OCI-LY7 (cell line): ENCODE data around the gene MAT1A.

Source experiments
- CTCF ChIP-seq: fragments of 200-600 bp; sonication (generic); conservative IDR thresholded peaks from 2 replicates; pipeline ENCODE4 v1.5.1; 2014; ENCODE audit warnings: mild to moderate bottlenecking, antibody characterized with exemption, low read length, moderate library complexity, mixed read lengths
- EZH2phosphoT487 ChIP-seq: fragments of 200-600 bp; sonication (generic); IDR thresholded peaks from 2 replicates; pipeline ENCODE4 v1.6.1; 2018; ENCODE audit warnings: low read depth, borderline replicate concordance, mild to moderate bottlenecking, mixed run types, antibody characterized with exemption, low read length, moderate library complexity, mixed read lengths

GRCh38 chr10:80278480-80278879 lies 11.0 kb downstream of the MAT1A start:
- TF ChIP-seq CTCF (no peak), EZH2phosphoT487 (no peak)
